ENCODE data around the gene GALNT2. TPM values are rescaled to one million over a fixed set of nuclear protein-coding genes. Genes with fewer than 3 reads are reported as not detected.

Gene GALNT2
- total RNA-seq, 1 donor from 2014 or later: 129 TPM

DNA sequence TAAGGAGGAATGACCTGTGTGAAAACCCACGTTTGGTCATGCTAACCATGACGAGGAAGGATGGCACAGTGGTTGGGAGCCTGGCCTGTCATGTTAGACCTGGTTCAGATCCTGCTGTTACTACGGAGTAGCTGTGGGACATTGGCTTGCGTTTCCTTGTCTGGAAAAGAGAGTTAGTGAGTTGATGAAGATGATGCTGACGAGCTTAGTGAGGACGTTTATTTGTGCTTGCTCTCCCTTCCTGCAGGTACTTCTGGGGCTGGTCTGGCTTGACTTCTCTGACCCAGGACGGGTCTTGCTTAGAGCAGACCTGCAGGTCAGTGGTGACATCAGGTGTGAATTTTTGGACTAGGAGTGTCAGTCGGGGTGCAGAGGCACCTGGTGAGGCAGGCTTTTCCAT lies 14.7 kb downstream of the GALNT2 start:
- Histone ChIP-seq H3K9me3 (no peaks in the 10 kb centered on the region), H3K27ac (peak overlapping the region; percentile 92 to 95), H3K4me1 (peaks cover 27 to 57% of the 10 kb centered on the region in 2 donors), H3K27me3 (no peaks in the 10 kb centered on the region), H3K36me3 (no peaks in the 10 kb centered on the region), H3K4me3 (no peak overlapping the region)
- TF ChIP-seq, protein P1, sequence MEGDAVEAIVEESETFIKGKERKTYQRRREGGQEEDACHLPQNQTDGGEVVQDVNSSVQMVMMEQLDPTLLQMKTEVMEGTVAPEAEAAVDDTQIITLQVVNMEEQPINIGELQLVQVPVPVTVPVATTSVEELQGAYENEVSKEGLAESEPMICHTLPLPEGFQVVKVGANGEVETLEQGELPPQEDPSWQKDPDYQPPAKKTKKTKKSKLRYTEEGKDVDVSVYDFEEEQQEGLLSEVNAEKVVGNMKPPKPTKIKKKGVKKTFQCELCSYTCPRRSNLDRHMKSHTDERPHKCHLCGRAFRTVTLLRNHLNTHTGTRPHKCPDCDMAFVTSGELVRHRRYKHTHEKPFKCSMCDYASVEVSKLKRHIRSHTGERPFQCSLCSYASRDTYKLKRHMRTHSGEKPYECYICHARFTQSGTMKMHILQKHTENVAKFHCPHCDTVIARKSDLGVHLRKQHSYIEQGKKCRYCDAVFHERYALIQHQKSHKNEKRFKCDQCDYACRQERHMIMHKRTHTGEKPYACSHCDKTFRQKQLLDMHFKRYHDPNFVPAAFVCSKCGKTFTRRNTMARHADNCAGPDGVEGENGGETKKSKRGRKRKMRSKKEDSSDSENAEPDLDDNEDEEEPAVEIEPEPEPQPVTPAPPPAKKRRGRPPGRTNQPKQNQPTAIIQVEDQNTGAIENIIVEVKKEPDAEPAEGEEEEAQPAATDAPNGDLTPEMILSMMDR (IDR thresholded peaks at IDR 0.05): no peak
- intact Hi-C loops (cut with DNase I): no loop called here
- no peak for DNase-seq (ENCODE audit: low spot score in 2 of 2)

DNA sequence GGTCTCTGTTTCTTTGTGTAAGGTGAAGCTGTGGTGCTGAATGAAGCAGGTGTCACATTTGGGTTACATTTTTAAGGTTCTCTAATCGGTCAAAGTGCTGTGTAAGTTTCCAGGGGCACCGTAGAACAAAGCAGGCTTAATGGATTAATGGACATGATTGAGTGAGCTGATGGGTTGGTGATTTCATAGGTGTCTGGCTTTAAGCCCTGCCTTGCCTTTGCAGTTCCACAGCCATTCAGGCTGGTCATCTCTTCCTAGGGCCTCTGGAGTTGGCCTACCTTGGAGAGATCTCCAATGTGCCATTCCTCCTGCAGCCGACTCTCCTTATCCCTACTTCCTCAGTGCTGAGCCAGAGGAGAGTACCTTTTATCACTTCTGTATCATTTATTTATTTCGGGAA lies 15.2 kb downstream of the GALNT2 start:
- DNase-seq (ENCODE audit: low spot score in 2 of 2): no peak
- intact Hi-C loops (cut with DNase I): no loop called here
- Histone ChIP-seq H3K27me3 (no peaks in the 10 kb centered on the region), H3K4me3 (no peak overlapping the region), H3K9me3 (no peaks in the 10 kb centered on the region), H3K4me1 (peaks cover 27 to 62% of the 10 kb centered on the region in 2 donors), H3K27ac (peak overlapping the region; percentile 92 to 95), H3K36me3 (no peaks in the 10 kb centered on the region)
- TF ChIP-seq, protein P1 (IDR thresholded peaks at IDR 0.05): no peak

DNA sequence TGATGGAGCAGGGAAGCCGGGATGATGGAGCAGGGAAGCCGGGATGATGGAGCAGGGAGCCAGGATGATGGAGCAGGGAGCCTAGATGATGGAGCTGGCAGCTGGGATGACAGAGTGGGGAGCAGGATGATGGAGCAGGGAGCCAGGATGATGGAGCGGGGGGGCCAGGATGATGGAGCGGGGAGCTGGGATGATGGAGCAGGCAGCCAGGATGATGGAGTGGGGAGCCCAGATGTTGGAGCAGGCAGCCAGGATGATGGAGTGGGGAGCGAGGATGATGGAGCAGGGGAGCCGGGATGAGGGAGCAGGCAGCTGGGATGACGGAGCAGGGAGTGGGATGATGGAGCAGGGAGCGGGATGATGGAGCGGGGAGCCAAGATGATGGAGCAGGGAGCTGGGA lies 16.0 kb downstream of the GALNT2 start:
- Histone ChIP-seq H3K4me3 (no peak overlapping the region), H3K27ac (peak overlapping the region; percentile 92 to 95), H3K9me3 (no peaks in the 10 kb centered on the region), H3K27me3 (no peaks in the 10 kb centered on the region), H3K36me3 (no peaks in the 10 kb centered on the region), H3K4me1 (peaks cover 34 to 70% of the 10 kb centered on the region in 2 donors)
- TF ChIP-seq, protein P1 (IDR thresholded peaks at IDR 0.05): no peak
- DNase-seq (ENCODE audit: low spot score in 2 of 2): no peak
- intact Hi-C loops (cut with DNase I): no loop called here

DNA sequence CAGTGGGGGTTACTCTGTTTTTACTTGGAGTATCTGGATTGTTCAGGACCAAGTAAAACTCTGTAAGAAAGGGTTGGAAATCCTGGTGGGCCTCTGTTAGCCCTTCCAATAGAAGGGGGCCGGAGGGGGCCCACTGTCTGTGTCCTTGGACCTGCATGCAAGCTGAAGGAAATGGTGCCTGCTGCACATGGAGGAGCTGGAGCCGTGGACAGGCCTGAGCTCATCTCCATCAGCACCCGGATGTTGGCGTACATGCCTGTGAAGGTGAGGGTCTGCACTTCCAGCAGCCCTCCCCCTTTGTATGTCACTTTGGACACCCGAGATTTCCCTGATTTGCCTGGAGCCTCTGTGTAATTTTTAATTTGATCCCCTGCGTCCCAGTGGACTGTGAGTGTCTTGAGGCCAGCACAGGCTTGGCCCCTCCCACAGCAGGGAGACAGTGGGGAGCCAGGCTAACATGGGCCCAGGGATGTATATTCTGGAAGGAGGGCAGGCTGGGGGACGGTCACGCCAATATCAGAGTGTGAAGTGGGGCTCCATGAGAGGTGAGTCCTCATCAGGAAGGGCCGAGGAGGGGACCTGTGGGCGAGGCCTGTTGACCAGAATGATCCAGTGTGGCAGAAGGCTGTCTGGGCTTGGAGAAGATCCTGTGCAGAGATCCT lies 16.8 kb downstream of the GALNT2 start:
- intact Hi-C loops (cut with DNase I): loop anchor here (2.0 kb wide), 3 partner anchors 17 to 131 kb away; partner anchors contain the start of gene GALNT2
- H3K36me3 ChIP-seq: no peaks in the 10 kb centered on the region
- H3K27me3 ChIP-seq: no peaks in the 10 kb centered on the region
- no peak for DNase-seq (ENCODE audit: low spot score in 2 of 2)
- H3K4me1 ChIP-seq: peaks cover 32 to 71% of the 10 kb centered on the region in 2 donors
- no peak overlapping the region for H3K4me3 ChIP-seq
- no peaks in the 10 kb centered on the region for H3K9me3 ChIP-seq
- peak overlapping the region; percentile 92 to 95 for H3K27ac ChIP-seq
- TF ChIP-seq, protein P1 (IDR thresholded peaks at IDR 0.05): no peak

DNA sequence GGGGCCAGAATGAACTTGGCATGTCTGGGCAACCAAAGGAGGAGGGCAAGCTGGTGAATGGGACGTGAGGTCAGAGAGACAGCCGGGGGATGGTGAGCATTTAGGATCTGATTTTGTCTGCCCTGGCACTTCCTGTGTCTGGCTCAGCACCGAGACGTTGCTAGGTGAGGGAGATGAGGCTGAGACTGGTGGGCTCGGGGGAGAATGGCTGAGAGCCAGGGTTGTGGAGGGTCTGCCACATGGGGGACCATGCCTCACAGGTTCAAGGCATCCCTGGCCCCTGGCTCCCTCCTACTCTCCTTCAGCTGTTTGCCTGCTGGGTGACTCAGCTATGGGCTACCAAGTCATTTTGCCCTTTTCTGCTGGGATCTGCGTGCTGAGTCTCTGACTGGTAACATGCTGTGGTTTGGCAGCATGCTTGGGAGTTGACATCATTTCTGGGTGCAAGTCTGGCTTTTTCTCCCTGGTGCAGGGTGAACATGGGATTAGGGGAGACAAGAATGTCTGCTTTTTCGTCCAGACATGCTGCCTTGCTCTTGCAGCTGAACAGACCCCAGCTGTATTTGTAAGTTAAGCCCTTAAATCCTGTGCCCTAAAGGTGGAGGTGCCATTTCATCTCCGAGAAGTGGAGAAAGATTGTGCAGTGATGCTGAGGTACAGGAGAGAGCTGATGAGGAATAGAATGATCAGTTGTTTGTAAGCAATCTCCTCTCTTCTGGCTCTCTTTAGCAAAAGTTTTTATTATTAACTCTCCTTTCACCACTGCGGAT lies 17.6 kb downstream of the GALNT2 start:
- intact Hi-C loops (cut with DNase I): loop anchor here (2.0 kb wide), 3 partner anchors 18 to 130 kb away; partner anchors contain the start of gene GALNT2
- peak overlapping the region in 1 of 2 donors; percentile 12 for H3K4me3 ChIP-seq

More for the DNA sequence above, 17.6 kb downstream of the GALNT2 start:
- Histone ChIP-seq H3K4me1 (peaks cover 30 to 63% of the 10 kb centered on the region in 2 donors), H3K9me3 (no peaks in the 10 kb centered on the region), H3K27me3 (no peaks in the 10 kb centered on the region), H3K36me3 (no peaks in the 10 kb centered on the region), H3K27ac (peak overlapping the region; percentile 92 to 95)
- TF ChIP-seq, protein P1 (IDR thresholded peaks at IDR 0.05): no peak
- peak; percentile 75 to 95 for DNase-seq (ENCODE audit: low spot score in 2 of 2)
